Panc1 (cell line): Measurements from ENCODE around the gene AMIGO3.

Experiments
- CTCF ChIP-seq: fragments of 450-650 bp; IDR thresholded peaks from 2 replicates; pipeline ENCODE4 v1.5.1; 2017; ENCODE audit warnings: mild to moderate bottlenecking
- REST ChIP-seq, 2 experiments: IDR thresholded peaks; 2 replicates each; pipeline ENCODE4 v1.6.1; 2011 to 2012; ENCODE audit warnings: low read depth in 2 of 2, control low read depth in 1 of 2, low read length in 1 of 2, mild to moderate bottlenecking in 1 of 2, moderate library complexity in 1 of 2; ENCODE audit not compliant: insufficient read depth in 1 of 2
- TCF7L2 ChIP-seq: IDR thresholded peaks from 2 replicates; pipeline ENCODE4 v1.6.1; 2011; ENCODE audit warnings: mild to moderate bottlenecking, low read depth, low read length, inconsistent platforms

- TF ChIP-seq CTCF (no peak), REST (IDR thresholded peaks at IDR 0.05; ENCODE audit: insufficient read depth in 1 of 2, low read depth in 2 of 2, low read length in 1 of 2) (no peak), TCF7L2 (no peak)
Observed at GRCh38 chr3:49713336-49714105, 6.0 kb downstream of the AMIGO3 start.
